Endodermal cell (in vitro differentiated cells): Measurements from ENCODE around the gene ZG16B. TPM values are rescaled to one million over a fixed set of nuclear protein-coding genes. Genes with fewer than 3 reads are reported as not detected.

Experiments used
- DNase-seq: peaks from one replicate; pipeline ENCODE4 v3.0.0-alpha.2; 2017
- H3K27ac ChIP-seq: 2 replicates; pipeline ENCODE4 v1.5.1; 2013; ENCODE audit warnings: mild to moderate bottlenecking, low read depth, low read length, moderate library complexity
- H3K27me3 ChIP-seq: 2 replicates; pipeline ENCODE4 v1.6.1; 2013; ENCODE audit warnings: mild to moderate bottlenecking, low read length, moderate library complexity; ENCODE audit not compliant: insufficient read depth, control insufficient read depth, poor library complexity, severe bottlenecking
- H3K36me3 ChIP-seq: 2 replicates; pipeline ENCODE4 v1.7.0; 2013; ENCODE audit warnings: mild to moderate bottlenecking, low read length, moderate library complexity; ENCODE audit not compliant: control insufficient read depth, insufficient read depth
- H3K4me1 ChIP-seq: one replicate; pipeline ENCODE4 v1.7.0; 2013; ENCODE audit warnings: low read length; ENCODE audit not compliant: control insufficient read depth, insufficient read depth
- H3K4me3 ChIP-seq: 2 replicates; pipeline ENCODE4 v1.5.1; 2013; ENCODE audit warnings: mild to moderate bottlenecking, low read length, moderate library complexity
- H3K9ac ChIP-seq: 2 replicates; pipeline ENCODE4 v1.6.1; 2013; ENCODE audit warnings: mild to moderate bottlenecking, low read length, moderate library complexity; ENCODE audit not compliant: poor library complexity, severe bottlenecking; ENCODE audit errors: extremely low read depth
- H3K9me3 ChIP-seq: 2 replicates; pipeline ENCODE4 v1.6.1; 2013; ENCODE audit warnings: mild to moderate bottlenecking, low read length, moderate library complexity; ENCODE audit not compliant: control insufficient read depth
- H3K27ac Mint-ChIP-seq: 2 replicates; pipeline ENCODE4 v1.8.0; 2020; ENCODE audit warnings: mixed read lengths
- H3K27me3 Mint-ChIP-seq: 2 replicates; pipeline ENCODE4 v1.8.0; 2021; ENCODE audit warnings: mild to moderate bottlenecking, mixed read lengths; ENCODE audit not compliant: insufficient read depth
- H3K36me3 Mint-ChIP-seq: 2 replicates; pipeline ENCODE4 v1.8.0; 2020; ENCODE audit warnings: low read depth, mixed read lengths
- H3K4me1 Mint-ChIP-seq: 2 replicates; pipeline ENCODE4 v1.8.0; 2020; ENCODE audit warnings: mixed read lengths
- H3K4me3 Mint-ChIP-seq: 2 replicates; pipeline ENCODE4 v1.8.0; 2020; ENCODE audit warnings: mild to moderate bottlenecking, moderate library complexity, mixed read lengths
- H3K9me3 Mint-ChIP-seq: 2 replicates; pipeline ENCODE4 v1.8.0; 2020; ENCODE audit warnings: mild to moderate bottlenecking, mixed read lengths
- CTCF ChIP-seq: fragments of 200-600 bp; sonication (generic); conservative IDR thresholded peaks from 2 replicates; pipeline ENCODE4 v1.5.0; 2021; ENCODE audit warnings: antibody characterized with exemption, mild to moderate bottlenecking
- WGBS, 2 experiments: methylation state at CpG; one replicate each; pipeline versions ENCODE4 v1.1.5 to v1.1.7; 2013; ENCODE audit warnings: missing lambda C conversion rate in 2 of 2, mixed read lengths in 1 of 2; ENCODE audit not compliant: insufficient coverage in 1 of 2, insufficient read length in 1 of 2; 5-methylcytosine and 5-hydroxymethylcytosine counted together
- total RNA-seq, 2 donors: library from RNA; stranded (reverse); fragmentation: NEBNext Ultra II Directional in 1 of 2; extraction: Animal tissue kit (Norgen Biotek cat#: 25700) in 1 of 2; gene quantifications; 2 replicates in 1 of 2; 3 replicates in 1 of 2; pipeline ENCODE4 v1.2.1, GENCODE V29; 2021

ZG16B gene
- total RNA-seq, 2 donors from 2014 or later: not detected

DNA sequence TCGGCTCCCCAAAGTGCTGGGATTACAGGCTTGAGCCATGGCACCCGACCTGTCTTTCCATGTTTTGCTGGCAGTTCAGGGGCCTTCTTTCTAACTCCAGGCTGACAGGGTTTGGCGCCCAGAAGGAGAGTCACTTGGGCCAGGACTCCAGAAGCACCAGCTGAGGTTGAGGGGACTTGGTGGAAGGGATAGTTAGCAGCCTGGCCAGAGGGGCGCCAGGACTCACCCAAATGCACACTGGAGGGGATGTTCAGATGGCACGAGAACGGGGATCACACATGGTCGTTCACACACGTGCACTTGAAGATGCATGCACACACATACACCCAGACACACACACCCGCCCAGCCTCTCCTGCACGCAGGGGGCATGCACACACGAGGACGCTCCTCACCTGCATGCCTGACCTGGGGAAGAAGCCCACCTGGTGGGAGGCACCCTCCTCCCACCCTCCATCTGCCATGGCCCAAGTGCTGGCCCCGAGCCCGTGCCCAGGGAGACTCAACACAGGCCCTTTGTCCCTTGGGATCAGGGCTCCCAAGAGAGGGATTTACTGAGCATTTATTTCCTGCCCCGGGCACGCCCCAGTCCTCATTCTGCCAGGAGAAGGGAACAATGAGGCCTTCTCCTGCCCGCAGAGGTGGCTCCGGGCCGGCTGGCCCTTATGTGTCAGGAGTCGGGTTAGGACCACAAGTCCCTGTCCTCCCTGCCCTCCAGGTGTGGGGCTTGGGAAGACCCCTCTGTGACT, 15.4 kb upstream of the ZG16B start:
- no peak overlapping the region for H3K27ac ChIP-seq
- no peak overlapping the region for H3K4me3 ChIP-seq
- no peak overlapping the region for H3K9ac ChIP-seq
- no peaks in the 10 kb centered on the region for H3K9me3 ChIP-seq
- no peaks in the 10 kb centered on the region for H3K27me3 ChIP-seq
- no peaks in the 10 kb centered on the region for H3K36me3 ChIP-seq
- Mint-ChIP-seq H3K27me3 (peaks cover 7% of the 10 kb centered on the region), H3K36me3 (no peaks in the 10 kb centered on the region), H3K9me3 (no peaks in the 10 kb centered on the region), H3K4me3 (no peak overlapping the region), H3K27ac (no peak overlapping the region), H3K4me1 (peaks cover 12% of the 10 kb centered on the region)
- peaks cover 5% of the 10 kb centered on the region for H3K4me1 ChIP-seq
- DNase-seq: peak; percentile 32
- WGBS, 2 experiments: 86 to 88% methylated on average over 12 to 20 of the region's 20 CpGs
- TF ChIP-seq CTCF: no peak

- Histone ChIP-seq H3K9me3 (no peaks in the 10 kb centered on the region), H3K4me1 (peaks cover 5% of the 10 kb centered on the region), H3K9ac (no peak overlapping the region), H3K27me3 (no peaks in the 10 kb centered on the region), H3K36me3 (no peaks in the 10 kb centered on the region), H3K27ac (no peak overlapping the region), H3K4me3 (no peak overlapping the region)
- no peaks in the 10 kb centered on the region for H3K9me3 Mint-ChIP-seq
- TF ChIP-seq CTCF: no peak
- H3K36me3 Mint-ChIP-seq: no peaks in the 10 kb centered on the region
- H3K4me1 Mint-ChIP-seq: peaks cover 12% of the 10 kb centered on the region
- H3K27me3 Mint-ChIP-seq: peaks cover 3% of the 10 kb centered on the region
- peak; percentile 51 for DNase-seq
- WGBS, 2 experiments: 86 to 89% methylated on average over 8 to 10 of the region's 10 CpGs
- H3K4me3 Mint-ChIP-seq: no peak overlapping the region
- H3K27ac Mint-ChIP-seq: no peak overlapping the region
Measured at GRCh38 chr16:2815299-2815771, 14.8 kb upstream of the ZG16B start.

DNA sequence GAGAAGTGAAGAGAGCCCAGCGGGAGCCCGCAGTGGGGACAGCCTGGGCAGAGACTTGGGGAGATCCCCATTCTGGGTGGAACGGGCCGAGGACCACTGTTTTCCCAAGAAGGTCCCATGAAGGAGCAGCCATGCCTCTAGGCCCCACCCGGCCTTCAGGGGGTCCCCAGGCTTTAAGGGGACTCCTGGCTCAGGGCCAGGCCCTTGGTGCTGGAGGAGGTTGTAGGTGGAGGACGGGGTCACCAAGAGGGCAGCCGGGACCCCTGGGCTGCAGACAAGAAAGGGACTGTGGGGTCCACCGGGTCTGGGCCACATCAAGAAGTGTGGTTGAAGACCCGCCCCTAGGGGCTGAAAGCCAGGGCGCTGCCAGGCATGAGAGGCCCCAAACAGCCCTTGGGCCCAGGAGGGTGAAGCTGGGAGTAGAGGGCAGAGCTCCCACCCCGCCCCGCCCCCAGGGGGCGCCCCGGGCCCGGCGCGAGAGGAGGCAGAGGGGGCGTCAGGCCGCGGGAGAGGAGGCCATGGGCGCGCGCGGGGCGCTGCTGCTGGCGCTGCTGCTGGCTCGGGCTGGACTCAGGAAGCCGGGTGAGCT, 13.3 kb upstream of the ZG16B start, which contains the start of gene PRSS21:
TSS of gene PRSS21 (plus strand) at position 487 of the 589 bp plus-strand sequence. CDS start at position 519, 32 bp downstream.
- H3K4me3 Mint-ChIP-seq: no peak within 1 kb of the TSS
- peak; percentile 52 for TF ChIP-seq CTCF
- H3K4me1 Mint-ChIP-seq: peaks cover 7% of the 10 kb centered on the region
- Histone ChIP-seq H3K9me3 (no peaks in the 10 kb centered on the region), H3K36me3 (no peaks in the 10 kb centered on the region), H3K27ac (no peak within 1 kb of the TSS), H3K4me1 (peaks cover 5% of the 10 kb centered on the region), H3K9ac (no peak within 1 kb of the TSS), H3K4me3 (no peak within 1 kb of the TSS), H3K27me3 (no peaks in the 10 kb centered on the region)
- no peaks in the 10 kb centered on the region for H3K9me3 Mint-ChIP-seq
- no peaks in the 10 kb centered on the region for H3K36me3 Mint-ChIP-seq
- H3K27ac Mint-ChIP-seq: no peak within 1 kb of the TSS
- H3K27me3 Mint-ChIP-seq: no peaks in the 10 kb centered on the region
- DNase-seq: peak; percentile 69
- 92 to 95% methylated on average over 5 to 28 of the region's 28 CpGs for WGBS, 2 experiments
